Caco-2 (cell line): Measurements from ENCODE around the gene FCMR. TPM values are rescaled to one million over a fixed set of nuclear protein-coding genes. Genes with fewer than 3 reads are reported as not detected.

Experiments used
- BruUV-seq: library from RNA; stranded (reverse); fragments of 400-500 nt; replicated peaks from 2 replicates; lab custom pipeline; 2021; lab: Mats Ljungman, UMichigan
- CTCF ChIA-PET: fragments of 300-600 bp; sonication (Branson Sonifier 250); formaldehyde crosslinking; loops from one replicate; lab custom pipeline; 2022; ENCODE audit warnings: antibody characterized with exemption; lab: Charles Lee
- POLR2A ChIA-PET: fragments of 300-600 bp; sonication (Branson Sonifier 250); formaldehyde crosslinking; loops from one replicate; lab custom pipeline; 2022; ENCODE audit warnings: antibody characterized with exemption; lab: Charles Lee
- DNase-seq, 2 experiments: peaks; one replicate each; pipeline versions ENCODE4 v3.0.0 to v3.0.0-alpha.2; 2020 to 2022
- H3K27me3 ChIP-seq: replicated peaks from 2 replicates; pipeline ENCODE4 v1.6.0; 2011; ENCODE audit warnings: low read length; ENCODE audit not compliant: control insufficient read depth, insufficient read depth
- H3K36me3 ChIP-seq: 2 replicates; pipeline ENCODE4 v1.5.1; 2011; ENCODE audit warnings: low read length; ENCODE audit not compliant: control insufficient read depth, insufficient read depth
- H3K4me1 ChIP-seq: fragments of 250-450 bp; sonication (Bioruptor Pico); 2 replicates; pipeline ENCODE4 v1.5.1; 2020; ENCODE audit warnings: mild to moderate bottlenecking
- H3K4me3 ChIP-seq: 2 replicates; pipeline ENCODE4 v1.5.1; 2011; ENCODE audit warnings: low read depth, mild to moderate bottlenecking, control low read depth, low read length
- H3K9me3 ChIP-seq: fragments of 250-450 bp; sonication (Bioruptor Pico); 2 replicates; pipeline ENCODE4 v1.5.1; 2020; ENCODE audit warnings: mild to moderate bottlenecking, moderate library complexity
- H3K27ac Mint-ChIP-seq: one replicate; pipeline ENCODE4 v1.8.0; 2022; ENCODE audit warnings: mixed read lengths; ENCODE audit not compliant: unreplicated experiment
- H3K27me3 Mint-ChIP-seq: one replicate; pipeline ENCODE4 v1.8.0; 2022; ENCODE audit warnings: mixed read lengths; ENCODE audit not compliant: insufficient read depth, unreplicated experiment
- H3K36me3 Mint-ChIP-seq: one replicate; pipeline ENCODE4 v1.8.0; 2022; ENCODE audit warnings: mild to moderate bottlenecking, mixed read lengths; ENCODE audit not compliant: insufficient read depth, unreplicated experiment
- H3K4me1 Mint-ChIP-seq: one replicate; pipeline ENCODE4 v1.8.0; 2022; ENCODE audit warnings: low read depth, mixed read lengths; ENCODE audit not compliant: unreplicated experiment
- H3K4me3 Mint-ChIP-seq: one replicate; pipeline ENCODE4 v1.8.0; 2022; ENCODE audit warnings: mild to moderate bottlenecking, moderate library complexity, mixed read lengths; ENCODE audit not compliant: unreplicated experiment
- H3K9me3 Mint-ChIP-seq: one replicate; pipeline ENCODE4 v1.8.0; 2022; ENCODE audit warnings: mixed read lengths; ENCODE audit not compliant: unreplicated experiment
- intact Hi-C: fragments of 100-400 bp; cut with micrococcal nuclease; formaldehyde crosslinking; loops from one replicate; pipeline ENCODE4 v1.10.0; 2022; ENCODE audit not compliant: unreplicated experiment
- total RNA-seq: library from RNA; stranded (reverse); gene quantifications from 2 replicates; pipeline ENCODE4 v1.2.3, GENCODE V29; 2022
- TF ChIP-seq, protein P1 (sequence below), 2 experiments: fragments of 200-600 bp in 1 of 2; IDR thresholded peaks; 1 replicate in 1 of 2; 2 replicates in 1 of 2; pipeline versions ENCODE4 v1.5.1 to v1.8.0; 2011 to 2022; ENCODE audit warnings: antibody characterized with exemption in 1 of 2, control low read depth in 1 of 2, inconsistent platforms in 1 of 2, low read depth in 1 of 2, low read length in 1 of 2, mild to moderate bottlenecking in 1 of 2, moderate library complexity in 1 of 2; ENCODE audit not compliant: insufficient read depth in 1 of 2, severe bottlenecking in 1 of 2, unreplicated experiment in 1 of 2

The FCMR gene
- total RNA-seq, 1 experiment from 2014 or later, result not detected

- Mint-ChIP-seq H3K36me3 (no peaks in the 10 kb centered on the region), H3K27me3 (no peaks in the 10 kb centered on the region), H3K27ac (no peak overlapping the region), H3K9me3 (no peaks in the 10 kb centered on the region), H3K4me1 (no peaks in the 10 kb centered on the region), H3K4me3 (no peak overlapping the region)
- ChIA-PET CTCF (interaction anchor here (0.9 to 2.5 kb wide), 3 partner anchors 9 to 44 kb away, joined by 3 to 51 read pairs (median 3); no protein-coding TSS in a partner anchor), POLR2A (no interaction called here)
- H3K4me3 ChIP-seq, result no peak overlapping the region
- H3K27me3 ChIP-seq, result no peaks in the 10 kb centered on the region
- DNase-seq, result no peak
- H3K36me3 ChIP-seq, result no peaks in the 10 kb centered on the region
- TF ChIP-seq, protein P1, sequence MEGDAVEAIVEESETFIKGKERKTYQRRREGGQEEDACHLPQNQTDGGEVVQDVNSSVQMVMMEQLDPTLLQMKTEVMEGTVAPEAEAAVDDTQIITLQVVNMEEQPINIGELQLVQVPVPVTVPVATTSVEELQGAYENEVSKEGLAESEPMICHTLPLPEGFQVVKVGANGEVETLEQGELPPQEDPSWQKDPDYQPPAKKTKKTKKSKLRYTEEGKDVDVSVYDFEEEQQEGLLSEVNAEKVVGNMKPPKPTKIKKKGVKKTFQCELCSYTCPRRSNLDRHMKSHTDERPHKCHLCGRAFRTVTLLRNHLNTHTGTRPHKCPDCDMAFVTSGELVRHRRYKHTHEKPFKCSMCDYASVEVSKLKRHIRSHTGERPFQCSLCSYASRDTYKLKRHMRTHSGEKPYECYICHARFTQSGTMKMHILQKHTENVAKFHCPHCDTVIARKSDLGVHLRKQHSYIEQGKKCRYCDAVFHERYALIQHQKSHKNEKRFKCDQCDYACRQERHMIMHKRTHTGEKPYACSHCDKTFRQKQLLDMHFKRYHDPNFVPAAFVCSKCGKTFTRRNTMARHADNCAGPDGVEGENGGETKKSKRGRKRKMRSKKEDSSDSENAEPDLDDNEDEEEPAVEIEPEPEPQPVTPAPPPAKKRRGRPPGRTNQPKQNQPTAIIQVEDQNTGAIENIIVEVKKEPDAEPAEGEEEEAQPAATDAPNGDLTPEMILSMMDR (IDR thresholded peaks at IDR 0.05; ENCODE audit: insufficient read depth in 1 of 2, low read depth in 1 of 2, low read length in 1 of 2, severe bottlenecking in 1 of 2, unreplicated experiment in 1 of 2), result no peak
- intact Hi-C loops, result loop anchor here (5.0 kb wide), 1 partner anchor 140 kb away; no protein-coding TSS in a partner anchor
- H3K4me1 ChIP-seq, result peaks cover 15% of the 10 kb centered on the region
- H3K9me3 ChIP-seq, result no peaks in the 10 kb centered on the region
- no TSS peak for BruUV-seq
Measured at GRCh38 chr1:206937425-206937824, 15.7 kb upstream of the FCMR start.

DNA sequence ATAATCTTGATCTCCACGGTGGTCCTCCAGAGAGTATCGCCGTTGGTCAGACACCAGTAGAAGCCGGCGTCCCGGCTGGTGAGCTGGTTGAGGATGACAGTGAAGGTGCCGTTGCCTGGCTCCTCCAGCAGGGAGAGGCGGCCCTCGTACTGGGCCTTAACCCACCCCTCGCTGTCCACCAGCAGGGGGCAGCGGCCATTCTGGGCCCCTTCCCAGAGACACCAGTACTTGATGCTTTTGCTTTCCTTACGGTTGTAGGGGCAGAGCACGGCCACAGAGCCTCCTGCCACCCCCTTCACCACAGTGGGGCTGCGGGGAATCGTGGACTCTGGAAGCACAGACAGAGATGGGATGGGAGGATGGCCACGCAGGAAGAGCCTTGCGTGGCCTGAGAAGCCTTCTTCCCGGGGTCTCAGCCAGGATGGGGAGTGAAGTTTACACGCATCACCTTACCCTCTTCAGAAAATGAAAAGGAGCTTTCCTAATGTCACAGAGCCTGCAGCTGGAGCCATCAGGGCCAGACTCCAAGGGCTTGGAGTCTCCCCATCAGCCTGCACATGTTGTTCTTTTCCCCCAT is 13.8 kb upstream of the FCMR start:
- TF ChIP-seq, protein P1 (IDR thresholded peaks at IDR 0.05; ENCODE audit: insufficient read depth in 1 of 2, low read depth in 1 of 2, low read length in 1 of 2, severe bottlenecking in 1 of 2, unreplicated experiment in 1 of 2), result peak; percentile 86 to 94
- Histone ChIP-seq H3K4me3 (no peak overlapping the region), H3K4me1 (no peaks in the 10 kb centered on the region), H3K36me3 (no peaks in the 10 kb centered on the region), H3K9me3 (no peaks in the 10 kb centered on the region), H3K27me3 (no peaks in the 10 kb centered on the region)
- H3K27ac Mint-ChIP-seq, result no peak overlapping the region
- H3K27me3 Mint-ChIP-seq, result no peaks in the 10 kb centered on the region
- BruUV-seq, result no TSS peak
- intact Hi-C loops, result loop anchor here (1.0 to 5.0 kb wide), 3 partner anchors 33 to 142 kb away; no protein-coding TSS in a partner anchor
- H3K36me3 Mint-ChIP-seq, result no peaks in the 10 kb centered on the region
- peak; percentile 66 to 78 for DNase-seq
- ChIA-PET POLR2A (no interaction called here), CTCF (interaction anchor here (0.6 to 2.5 kb wide), 11 partner anchors 11 to 118 kb away, joined by 3 to 51 read pairs (median 4); partner anchors contain the start of genes C1orf116, PFKFB2 and PIGR)
- no peaks in the 10 kb centered on the region for H3K9me3 Mint-ChIP-seq
- no peaks in the 10 kb centered on the region for H3K4me1 Mint-ChIP-seq
- H3K4me3 Mint-ChIP-seq, result no peak overlapping the region

DNA sequence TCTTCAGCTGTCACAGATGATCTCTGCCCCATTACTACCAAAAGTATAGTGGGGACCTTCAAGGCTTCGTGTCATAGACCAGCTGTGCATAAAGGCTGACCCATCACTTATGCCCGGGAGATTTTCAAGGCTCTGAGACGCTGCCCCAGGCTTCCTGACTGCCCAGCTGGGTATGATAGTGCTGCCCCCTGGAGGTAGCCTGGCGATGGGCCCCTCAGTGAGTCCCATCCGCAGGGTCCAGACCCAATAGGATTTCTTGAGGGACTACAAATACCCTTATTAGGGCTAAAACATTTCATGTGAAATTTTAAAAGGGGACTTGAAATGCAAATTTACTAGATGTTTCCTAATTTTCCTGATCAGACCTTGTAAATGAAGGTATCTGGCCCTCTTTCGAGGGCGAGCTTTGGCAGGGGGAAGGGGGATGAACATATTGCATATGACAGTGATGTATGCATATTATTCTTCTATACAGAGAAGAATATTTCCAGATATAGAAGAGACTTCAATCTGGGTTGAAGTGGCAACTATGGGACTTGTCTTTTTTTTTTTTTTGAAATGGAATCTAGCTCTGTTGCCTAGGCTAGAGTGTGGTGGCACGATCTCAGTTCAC is 11.7 kb upstream of the FCMR start:
- BruUV-seq, result no TSS peak
- Mint-ChIP-seq H3K36me3 (no peaks in the 10 kb centered on the region), H3K4me3 (no peak overlapping the region), H3K27ac (no peak overlapping the region), H3K4me1 (no peaks in the 10 kb centered on the region), H3K9me3 (no peaks in the 10 kb centered on the region), H3K27me3 (no peaks in the 10 kb centered on the region)
- ChIA-PET POLR2A (interaction anchor here (0.6 kb wide), 1 partner anchor 117 kb away, joined by 3 read pairs; no protein-coding TSS in a partner anchor), CTCF (interaction anchor here (0.6 to 1.2 kb wide), 2 partner anchors 24 to 122 kb away, joined by 3 to 6 read pairs; no protein-coding TSS in a partner anchor)
- Histone ChIP-seq H3K4me1 (no peaks in the 10 kb centered on the region), H3K36me3 (no peaks in the 10 kb centered on the region), H3K9me3 (no peaks in the 10 kb centered on the region), H3K4me3 (no peak overlapping the region), H3K27me3 (no peaks in the 10 kb centered on the region)
- DNase-seq, result peak in 1 of 2 experiments; percentile 49
- intact Hi-C loops, result no loop called here
- TF ChIP-seq, protein P1 (IDR thresholded peaks at IDR 0.05; ENCODE audit: insufficient read depth in 1 of 2, low read depth in 1 of 2, low read length in 1 of 2, severe bottlenecking in 1 of 2, unreplicated experiment in 1 of 2), result peak; percentile 45 to 53
